K562 (cell line): ENCODE results near the gene WIPF2. TPM values are rescaled to one million over a fixed set of nuclear protein-coding genes. Genes with fewer than 3 reads are reported as not detected.

Source experiments
- ARID1B ChIP-seq: fragments of 450-650 bp; IDR thresholded peaks from 2 replicates; pipeline ENCODE4 v1.6.1; 2016; ENCODE audit warnings: antibody characterized with exemption, mild to moderate bottlenecking, inconsistent platforms
- NCOA6 ChIP-seq: fragments of 450-650 bp; IDR thresholded peaks from 2 replicates; pipeline ENCODE4 v1.6.1; 2017; ENCODE audit warnings: mild to moderate bottlenecking
- REST ChIP-seq, 2 experiments: fragments of 450-650 bp; formaldehyde crosslinking in 1 of 2; IDR thresholded peaks; 2 replicates each; pipeline versions ENCODE4 v1.4.0 to v1.6.1; 2014 to 2020; ENCODE audit warnings: mild to moderate bottlenecking in 2 of 2, borderline replicate concordance in 1 of 2, low read depth in 1 of 2
- RHOXF2B ChIP-seq: fragments of 250-450 bp; sonication (Bioruptor Pico); conservative IDR thresholded peaks from 2 replicates; pipeline ENCODE4 v1.5.1; 2021
- SETDB1 ChIP-seq: IDR thresholded peaks from one replicate; pipeline ENCODE4 v1.6.1; 2012; ENCODE audit warnings: low read length, control low read depth, inconsistent platforms
- ZBED1 ChIP-seq: IDR thresholded peaks from 2 replicates; pipeline ENCODE4 v1.6.1; 2014
- ZC3H8 ChIP-seq: fragments of 450-650 bp; IDR thresholded peaks from 2 replicates; pipeline ENCODE4 v1.6.1; 2017
- polyA plus RNA-seq, 8 experiments: library from polyadenylated mRNA; depleted of rRNA in 4 of 8; stranded (reverse) in 5 of 8; unstranded in 3 of 8; fragments of >200 nt; fragmentation: Nextera tagmentation in 2 of 8; fragmentation: Illumina TruSeq in 1 of 8; extraction: Ambion mirVana in 2 of 8; extraction: Trizol in 1 of 8; gene quantifications; 2 replicates each; pipeline versions ENCODE4 v1.2.1 to v1.2.3, GENCODE V29; 2011 to 2014; ENCODE audit warnings: inconsistent platforms in 1 of 8, missing spikeins in 1 of 8
- total RNA-seq, 7 experiments: library from RNA; depleted of rRNA in 6 of 7; stranded (reverse); fragments of >200 nt in 6 of 7; fragmentation: Illumina TruSeq in 2 of 7; extraction: Trizol in 2 of 7; gene quantifications; 2 replicates each; pipeline versions ENCODE4 v1.2.1 to v1.2.3, GENCODE V29; 2011 to 2021; ENCODE audit warnings: low replicate concordance in 1 of 7
- TF ChIP-seq, protein P1 (sequence below): fragments of 250-450 bp; sonication (Bioruptor Pico); IDR thresholded peaks from 2 replicates; pipeline ENCODE4 v1.5.0; 2021
- TF ChIP-seq, protein P2 (sequence below): fragments of 200-600 bp; sonication (generic); IDR thresholded peaks from one replicate; pipeline ENCODE4 v1.6.1; 2012; ENCODE audit warnings: mild to moderate bottlenecking, low read depth, low read length, inconsistent platforms

The WIPF2 gene
- total and polyA plus RNA-seq, 9 of the 15 experiments (the other 6 are each of a cell fraction or from before 2014, with no cell fraction given): 3.6 to 15.0 (median 5.3) TPM

DNA sequence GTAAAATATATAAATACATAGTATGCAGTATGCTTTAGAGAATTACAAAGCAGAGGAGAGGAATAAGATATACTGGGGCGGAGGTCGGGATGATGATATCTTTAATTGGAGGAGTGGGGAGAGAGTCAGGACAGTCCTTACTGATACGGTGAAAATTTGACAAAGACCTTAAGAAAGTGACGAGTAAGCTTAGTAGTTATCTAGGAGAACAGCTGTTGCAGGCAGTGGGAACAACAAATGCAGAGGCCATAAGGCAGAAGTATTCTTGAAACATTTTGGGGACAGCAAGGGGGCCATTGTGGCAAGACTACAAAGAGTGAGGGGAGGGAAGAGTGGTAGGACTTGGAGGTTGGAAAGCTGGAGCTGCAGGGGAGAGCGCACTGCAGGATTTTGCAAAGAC lies 46.2 kb downstream of the WIPF2 start (continued):
- TF ChIP-seq REST (IDR thresholded peaks at IDR 0.05; ENCODE audit: borderline replicate concordance) (no peak), REST (CRISPR knock-in tag; IDR thresholded peaks at IDR 0.05; ENCODE audit: low read depth) (no peak), ZC3H8 (no peak), ZBED1 (no peak), SETDB1 (no peak), ARID1B (peak; percentile 75), RHOXF2B (CRISPR knock-in tag) (no peak), NCOA6 (no peak)
- TF ChIP-seq, protein P1, sequence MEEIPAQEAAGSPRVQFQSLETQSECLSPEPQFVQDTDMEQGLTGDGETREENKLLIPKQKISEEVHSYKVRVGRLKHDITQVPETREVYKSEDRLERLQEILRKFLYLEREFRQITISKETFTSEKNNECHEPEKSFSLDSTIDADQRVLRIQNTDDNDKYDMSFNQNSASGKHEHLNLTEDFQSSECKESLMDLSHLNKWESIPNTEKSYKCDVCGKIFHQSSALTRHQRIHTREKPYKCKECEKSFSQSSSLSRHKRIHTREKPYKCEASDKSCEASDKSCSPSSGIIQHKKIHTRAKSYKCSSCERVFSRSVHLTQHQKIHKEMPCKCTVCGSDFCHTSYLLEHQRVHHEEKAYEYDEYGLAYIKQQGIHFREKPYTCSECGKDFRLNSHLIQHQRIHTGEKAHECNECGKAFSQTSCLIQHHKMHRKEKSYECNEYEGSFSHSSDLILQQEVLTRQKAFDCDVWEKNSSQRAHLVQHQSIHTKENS (CRISPR knock-in tag): no peak
- TF ChIP-seq, protein P2, sequence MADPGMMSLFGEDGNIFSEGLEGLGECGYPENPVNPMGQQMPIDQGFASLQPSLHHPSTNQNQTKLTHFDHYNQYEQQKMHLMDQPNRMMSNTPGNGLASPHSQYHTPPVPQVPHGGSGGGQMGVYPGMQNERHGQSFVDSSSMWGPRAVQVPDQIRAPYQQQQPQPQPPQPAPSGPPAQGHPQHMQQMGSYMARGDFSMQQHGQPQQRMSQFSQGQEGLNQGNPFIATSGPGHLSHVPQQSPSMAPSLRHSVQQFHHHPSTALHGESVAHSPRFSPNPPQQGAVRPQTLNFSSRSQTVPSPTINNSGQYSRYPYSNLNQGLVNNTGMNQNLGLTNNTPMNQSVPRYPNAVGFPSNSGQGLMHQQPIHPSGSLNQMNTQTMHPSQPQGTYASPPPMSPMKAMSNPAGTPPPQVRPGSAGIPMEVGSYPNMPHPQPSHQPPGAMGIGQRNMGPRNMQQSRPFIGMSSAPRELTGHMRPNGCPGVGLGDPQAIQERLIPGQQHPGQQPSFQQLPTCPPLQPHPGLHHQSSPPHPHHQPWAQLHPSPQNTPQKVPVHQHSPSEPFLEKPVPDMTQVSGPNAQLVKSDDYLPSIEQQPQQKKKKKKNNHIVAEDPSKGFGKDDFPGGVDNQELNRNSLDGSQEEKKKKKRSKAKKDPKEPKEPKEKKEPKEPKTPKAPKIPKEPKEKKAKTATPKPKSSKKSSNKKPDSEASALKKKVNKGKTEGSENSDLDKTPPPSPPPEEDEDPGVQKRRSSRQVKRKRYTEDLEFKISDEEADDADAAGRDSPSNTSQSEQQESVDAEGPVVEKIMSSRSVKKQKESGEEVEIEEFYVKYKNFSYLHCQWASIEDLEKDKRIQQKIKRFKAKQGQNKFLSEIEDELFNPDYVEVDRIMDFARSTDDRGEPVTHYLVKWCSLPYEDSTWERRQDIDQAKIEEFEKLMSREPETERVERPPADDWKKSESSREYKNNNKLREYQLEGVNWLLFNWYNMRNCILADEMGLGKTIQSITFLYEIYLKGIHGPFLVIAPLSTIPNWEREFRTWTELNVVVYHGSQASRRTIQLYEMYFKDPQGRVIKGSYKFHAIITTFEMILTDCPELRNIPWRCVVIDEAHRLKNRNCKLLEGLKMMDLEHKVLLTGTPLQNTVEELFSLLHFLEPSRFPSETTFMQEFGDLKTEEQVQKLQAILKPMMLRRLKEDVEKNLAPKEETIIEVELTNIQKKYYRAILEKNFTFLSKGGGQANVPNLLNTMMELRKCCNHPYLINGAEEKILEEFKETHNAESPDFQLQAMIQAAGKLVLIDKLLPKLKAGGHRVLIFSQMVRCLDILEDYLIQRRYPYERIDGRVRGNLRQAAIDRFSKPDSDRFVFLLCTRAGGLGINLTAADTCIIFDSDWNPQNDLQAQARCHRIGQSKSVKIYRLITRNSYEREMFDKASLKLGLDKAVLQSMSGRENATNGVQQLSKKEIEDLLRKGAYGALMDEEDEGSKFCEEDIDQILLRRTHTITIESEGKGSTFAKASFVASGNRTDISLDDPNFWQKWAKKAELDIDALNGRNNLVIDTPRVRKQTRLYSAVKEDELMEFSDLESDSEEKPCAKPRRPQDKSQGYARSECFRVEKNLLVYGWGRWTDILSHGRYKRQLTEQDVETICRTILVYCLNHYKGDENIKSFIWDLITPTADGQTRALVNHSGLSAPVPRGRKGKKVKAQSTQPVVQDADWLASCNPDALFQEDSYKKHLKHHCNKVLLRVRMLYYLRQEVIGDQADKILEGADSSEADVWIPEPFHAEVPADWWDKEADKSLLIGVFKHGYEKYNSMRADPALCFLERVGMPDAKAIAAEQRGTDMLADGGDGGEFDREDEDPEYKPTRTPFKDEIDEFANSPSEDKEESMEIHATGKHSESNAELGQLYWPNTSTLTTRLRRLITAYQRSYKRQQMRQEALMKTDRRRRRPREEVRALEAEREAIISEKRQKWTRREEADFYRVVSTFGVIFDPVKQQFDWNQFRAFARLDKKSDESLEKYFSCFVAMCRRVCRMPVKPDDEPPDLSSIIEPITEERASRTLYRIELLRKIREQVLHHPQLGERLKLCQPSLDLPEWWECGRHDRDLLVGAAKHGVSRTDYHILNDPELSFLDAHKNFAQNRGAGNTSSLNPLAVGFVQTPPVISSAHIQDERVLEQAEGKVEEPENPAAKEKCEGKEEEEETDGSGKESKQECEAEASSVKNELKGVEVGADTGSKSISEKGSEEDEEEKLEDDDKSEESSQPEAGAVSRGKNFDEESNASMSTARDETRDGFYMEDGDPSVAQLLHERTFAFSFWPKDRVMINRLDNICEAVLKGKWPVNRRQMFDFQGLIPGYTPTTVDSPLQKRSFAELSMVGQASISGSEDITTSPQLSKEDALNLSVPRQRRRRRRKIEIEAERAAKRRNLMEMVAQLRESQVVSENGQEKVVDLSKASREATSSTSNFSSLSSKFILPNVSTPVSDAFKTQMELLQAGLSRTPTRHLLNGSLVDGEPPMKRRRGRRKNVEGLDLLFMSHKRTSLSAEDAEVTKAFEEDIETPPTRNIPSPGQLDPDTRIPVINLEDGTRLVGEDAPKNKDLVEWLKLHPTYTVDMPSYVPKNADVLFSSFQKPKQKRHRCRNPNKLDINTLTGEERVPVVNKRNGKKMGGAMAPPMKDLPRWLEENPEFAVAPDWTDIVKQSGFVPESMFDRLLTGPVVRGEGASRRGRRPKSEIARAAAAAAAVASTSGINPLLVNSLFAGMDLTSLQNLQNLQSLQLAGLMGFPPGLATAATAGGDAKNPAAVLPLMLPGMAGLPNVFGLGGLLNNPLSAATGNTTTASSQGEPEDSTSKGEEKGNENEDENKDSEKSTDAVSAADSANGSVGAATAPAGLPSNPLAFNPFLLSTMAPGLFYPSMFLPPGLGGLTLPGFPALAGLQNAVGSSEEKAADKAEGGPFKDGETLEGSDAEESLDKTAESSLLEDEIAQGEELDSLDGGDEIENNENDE: no peak
